Hepatocyte (in vitro differentiated cells): ENCODE results near the gene POLR2A. TPM values are rescaled to one million over a fixed set of nuclear protein-coding genes. Genes with fewer than 3 reads are reported as not detected.

ENCODE experiments used
- DNase-seq: peaks from one replicate; pipeline ENCODE4 v3.0.0-alpha.2; 2016; ENCODE audit warnings: low spot score
- H2AFZ ChIP-seq: fragments of 200-600 bp; sonication (generic); 2 replicates; pipeline ENCODE4 v1.6.0; 2016; ENCODE audit warnings: antibody characterized with exemption, mild to moderate bottlenecking
- H3K27ac ChIP-seq: fragments of 200-600 bp; sonication (generic); 2 replicates; pipeline ENCODE4 v1.5.1; 2016; ENCODE audit warnings: mild to moderate bottlenecking
- H3K27me3 ChIP-seq: fragments of 200-600 bp; sonication (generic); 2 replicates; pipeline ENCODE4 v1.6.1; 2016
- H3K36me3 ChIP-seq: fragments of 200-600 bp; sonication (generic); replicated peaks from 2 replicates; pipeline ENCODE4 v1.5.1; 2016; ENCODE audit warnings: low read depth; ENCODE audit not compliant: insufficient read depth
- H3K4me1 ChIP-seq: fragments of 200-600 bp; sonication (generic); 2 replicates; pipeline ENCODE4 v1.5.1; 2016; ENCODE audit warnings: mild to moderate bottlenecking, moderate library complexity; ENCODE audit not compliant: insufficient read depth
- H3K4me2 ChIP-seq: fragments of 200-600 bp; sonication (generic); 2 replicates; pipeline ENCODE4 v1.6.0; 2016
- H3K4me3 ChIP-seq: fragments of 200-600 bp; sonication (generic); 2 replicates; pipeline ENCODE4 v1.5.1; 2016; ENCODE audit warnings: mild to moderate bottlenecking
- H3K79me2 ChIP-seq: fragments of 200-600 bp; sonication (generic); 2 replicates; pipeline ENCODE4 v1.6.0; 2017; ENCODE audit warnings: mild to moderate bottlenecking
- H3K9me2 ChIP-seq: fragments of 200-600 bp; sonication (generic); replicated peaks from 2 replicates; pipeline ENCODE4 v1.6.0; 2017; ENCODE audit warnings: mild to moderate bottlenecking; ENCODE audit not compliant: insufficient read depth
- H3K9me3 ChIP-seq: fragments of 200-600 bp; sonication (generic); 2 replicates; pipeline ENCODE4 v1.5.1; 2016; ENCODE audit warnings: low read depth, mild to moderate bottlenecking
- H4K20me1 ChIP-seq: fragments of 200-600 bp; sonication (generic); 2 replicates; pipeline ENCODE4 v1.6.0; 2016; ENCODE audit warnings: mild to moderate bottlenecking; ENCODE audit not compliant: insufficient read depth, poor library complexity, severe bottlenecking
- CTCF ChIP-seq: fragments of 200-600 bp; sonication (generic); IDR thresholded peaks from 2 replicates; pipeline ENCODE4 v1.5.1; 2016; ENCODE audit warnings: antibody characterized with exemption, mild to moderate bottlenecking; ENCODE audit not compliant: poor library complexity
- EZH2 ChIP-seq: fragments of 200-600 bp; sonication (generic); IDR thresholded peaks from 2 replicates; pipeline ENCODE4 v1.6.1; 2016; ENCODE audit warnings: antibody characterized with exemption, mild to moderate bottlenecking, borderline replicate concordance
- EZH2phosphoT487 ChIP-seq: fragments of 200-600 bp; sonication (generic); IDR thresholded peaks from one replicate; pipeline ENCODE4 v1.6.1; 2018; ENCODE audit warnings: antibody characterized with exemption, mild to moderate bottlenecking, low read depth, moderate library complexity; ENCODE audit not compliant: unreplicated experiment, severe bottlenecking
- WGBS: methylation state at CpG from one replicate; pipeline ENCODE4 v1.1.6; 2016; ENCODE audit warnings: low lambda C conversion rate; ENCODE audit errors: missing lambda C conversion rate; 5-methylcytosine and 5-hydroxymethylcytosine counted together
- polyA plus RNA-seq: library from polyadenylated mRNA; unstranded; fragments of >200 nt; fragmentation: Nextera tagmentation; extraction: Ambion mirVana; gene quantifications from 2 replicates; pipeline ENCODE4 v1.2.1, GENCODE V29; 2016
- total RNA-seq: library from RNA; depleted of rRNA; stranded (reverse); fragments of >200 nt; gene quantifications from 2 replicates; pipeline ENCODE4 v1.2.3, GENCODE V29; 2014

The POLR2A gene
- total and polyA plus RNA-seq, 2 experiments from 2014 or later = 74.5 to 96.3 TPM

GRCh38 chr17:7499161-7499560 is 15.0 kb downstream of the POLR2A start:
- Histone ChIP-seq H3K36me3 (peaks cover 4% of the 10 kb centered on the region), H2AFZ (no peak overlapping the region), H3K79me2 (peaks cover 35% of the 10 kb centered on the region), H3K9me2 (no peaks in the 10 kb centered on the region), H3K27me3 (no peaks in the 10 kb centered on the region), H3K9me3 (no peaks in the 10 kb centered on the region), H3K4me3 (no peak overlapping the region), H3K4me2 (no peak overlapping the region), H3K4me1 (no peaks in the 10 kb centered on the region), H3K27ac (no peak overlapping the region), H4K20me1 (peaks cover 23% of the 10 kb centered on the region)
- TF ChIP-seq EZH2 = no peak
- no peak for TF ChIP-seq EZH2phosphoT487
- no peak for TF ChIP-seq CTCF
- 97% methylated on average over 11 of the region's 11 CpGs for WGBS
- DNase-seq = no peak

- H3K36me3 ChIP-seq = peaks cover 4% of the 10 kb centered on the region
- H3K9me2 ChIP-seq = no peaks in the 10 kb centered on the region
- H3K4me1 ChIP-seq = no peaks in the 10 kb centered on the region
- no peak overlapping the region for H3K27ac ChIP-seq
- H3K4me2 ChIP-seq = no peak overlapping the region
- no peaks in the 10 kb centered on the region for H3K27me3 ChIP-seq
- no peaks in the 10 kb centered on the region for H3K9me3 ChIP-seq
- no peak for DNase-seq
- H4K20me1 ChIP-seq = no peaks in the 10 kb centered on the region
- 92% methylated on average over 14 of the region's 14 CpGs for WGBS
- no peak overlapping the region for H3K4me3 ChIP-seq
- H2AFZ ChIP-seq = no peak overlapping the region
- H3K79me2 ChIP-seq = peaks cover 9% of the 10 kb centered on the region
- TF ChIP-seq CTCF = no peak
Observed at GRCh38 chr17:7501729-7502128, 17.6 kb downstream of the POLR2A start.

- no peaks in the 10 kb centered on the region for H3K27me3 ChIP-seq
- H3K9me2 ChIP-seq = no peaks in the 10 kb centered on the region
- H3K4me3 ChIP-seq = no peak overlapping the region
- H3K9me3 ChIP-seq = no peaks in the 10 kb centered on the region
- WGBS = 96% methylated on average over 20 of the region's 20 CpGs
- no peak overlapping the region for H3K4me2 ChIP-seq
- peaks cover 5% of the 10 kb centered on the region for H3K79me2 ChIP-seq
- no peaks in the 10 kb centered on the region for H3K4me1 ChIP-seq
- H3K27ac ChIP-seq = no peak overlapping the region
- no peak for DNase-seq
- TF ChIP-seq EZH2 (no peak), CTCF (no peak), EZH2phosphoT487 (no peak)
- no peak overlapping the region for H2AFZ ChIP-seq
- H4K20me1 ChIP-seq = no peaks in the 10 kb centered on the region
- peaks cover 4% of the 10 kb centered on the region for H3K36me3 ChIP-seq
Observed at GRCh38 chr17:7502171-7502847, 18.1 kb downstream of the POLR2A start.

GRCh38 chr17:7502987-7503386 is 18.8 kb downstream of the POLR2A start:
- Histone ChIP-seq H3K9me3 (no peaks in the 10 kb centered on the region), H3K27ac (no peak overlapping the region), H2AFZ (no peak overlapping the region), H3K4me1 (no peaks in the 10 kb centered on the region), H4K20me1 (no peaks in the 10 kb centered on the region), H3K9me2 (no peaks in the 10 kb centered on the region), H3K27me3 (no peaks in the 10 kb centered on the region), H3K79me2 (peaks cover 5% of the 10 kb centered on the region), H3K4me2 (no peak overlapping the region), H3K36me3 (peaks cover 4% of the 10 kb centered on the region), H3K4me3 (no peak overlapping the region)
- DNase-seq = no peak
- 91% methylated on average over 14 of the region's 14 CpGs for WGBS
- TF ChIP-seq EZH2phosphoT487 (no peak), CTCF (peak; percentile 13)
